Spleen (tissue), 7 donors: ENCODE measurements around the gene TTC22.

ENCODE experiments used
- CTCF ChIP-seq, 11 experiments: fragments of 200-600 bp in 7 of 11; fragments of 450-650 bp in 4 of 11; sonication (generic) in 4 of 11; IDR thresholded peaks in 8 of 11; conservative IDR thresholded peaks in 3 of 11; 1 replicate in 7 of 11; 2 replicates in 4 of 11; pipeline versions ENCODE4 v1.4.0 to v1.8.0; 2016 to 2021; ENCODE audit warnings: antibody characterized with exemption in 11 of 11, inconsistent platforms in 4 of 11, mild to moderate bottlenecking in 1 of 11
- POLR2AphosphoS5 ChIP-seq, 3 donors: sonication (generic); formaldehyde crosslinking; IDR thresholded peaks; one replicate each; pipeline ENCODE4 v1.5.1; 2017; ENCODE audit warnings: antibody characterized with exemption in 3 of 3
- donor health status: DM: no; HTN: no; CAD: no; lungs with moderate emphysema.
- donor health status: DM: no; HTN: no; CAD: no.
- donor health status: DM: no; HTN: no; CAD: no.

- TF ChIP-seq POLR2AphosphoS5 (IDR thresholded peaks at IDR 0.05) (no peak), CTCF (IDR thresholded peaks at IDR 0.05 in 8 of 11, conservative IDR thresholded peaks at IDR 0.05 in 3 of 11) (no peak)
Observed at GRCh38 chr1:54736685-54737084, 64.4 kb downstream of the TTC22 start.
